Fibroblast of skin of abdomen (primary cell): Measurements from ENCODE around the gene ZNF154.

Experiments used
- DNase-seq: peaks from one replicate; pipeline ENCODE4 v3.0.0-alpha.2; 2013

ZNF154 gene

GRCh38 chr19:57675881-57676280 is 33.1 kb downstream of the ZNF154 start:
- peak; percentile 6 for DNase-seq

- no peak for DNase-seq
Observed at GRCh38 chr19:57672466-57672865, 36.5 kb downstream of the ZNF154 start.

- DNase-seq: no peak
Observed at GRCh38 chr19:57671124-57671895, 37.7 kb downstream of the ZNF154 start.

GRCh38 chr19:57668635-57669034 is 40.4 kb downstream of the ZNF154 start, which contains the start of gene ZSCAN4:
Gene ZSCAN4, plus strand, starts transcription at chr19:57668935. Its CDS starts 7,211 bp downstream, at chr19:57676146.
- no peak for DNase-seq

- DNase-seq: no peak
Observed at GRCh38 chr19:57667228-57667627, 41.8 kb downstream of the ZNF154 start.

GRCh38 chr19:57665261-57665806 is 43.7 kb downstream of the ZNF154 start:
- no peak for DNase-seq

- DNase-seq: peak; percentile 63
Observed at GRCh38 chr19:57664269-57665127, 44.5 kb downstream of the ZNF154 start.

- DNase-seq: no peak
Observed at GRCh38 chr19:57656346-57656745, 52.7 kb downstream of the ZNF154 start.

GRCh38 chr19:57655443-57655842 is 53.6 kb downstream of the ZNF154 start:
- DNase-seq: no peak

- no peak for DNase-seq
Observed at GRCh38 chr19:57653689-57654088, 55.3 kb downstream of the ZNF154 start.

GRCh38 chr19:57651654-57651996 is 57.4 kb downstream of the ZNF154 start:
- no peak for DNase-seq

- no peak for DNase-seq
Observed at GRCh38 chr19:57648331-57649003, 60.5 kb downstream of the ZNF154 start.
